ENCODE results near the gene CHID1.

Gene CHID1

GRCh38 chr11:954392-955153, 44.0 kb upstream of the CHID1 start:
- DNase-seq (ENCODE audit: low read depth), result no peak
- peak overlapping the region; percentile 31; the same call in 1 of the 2 replicates for H3K4me3 ChIP-seq (ENCODE audit: low read depth, low read length)
- TF ChIP-seq, protein P1, sequence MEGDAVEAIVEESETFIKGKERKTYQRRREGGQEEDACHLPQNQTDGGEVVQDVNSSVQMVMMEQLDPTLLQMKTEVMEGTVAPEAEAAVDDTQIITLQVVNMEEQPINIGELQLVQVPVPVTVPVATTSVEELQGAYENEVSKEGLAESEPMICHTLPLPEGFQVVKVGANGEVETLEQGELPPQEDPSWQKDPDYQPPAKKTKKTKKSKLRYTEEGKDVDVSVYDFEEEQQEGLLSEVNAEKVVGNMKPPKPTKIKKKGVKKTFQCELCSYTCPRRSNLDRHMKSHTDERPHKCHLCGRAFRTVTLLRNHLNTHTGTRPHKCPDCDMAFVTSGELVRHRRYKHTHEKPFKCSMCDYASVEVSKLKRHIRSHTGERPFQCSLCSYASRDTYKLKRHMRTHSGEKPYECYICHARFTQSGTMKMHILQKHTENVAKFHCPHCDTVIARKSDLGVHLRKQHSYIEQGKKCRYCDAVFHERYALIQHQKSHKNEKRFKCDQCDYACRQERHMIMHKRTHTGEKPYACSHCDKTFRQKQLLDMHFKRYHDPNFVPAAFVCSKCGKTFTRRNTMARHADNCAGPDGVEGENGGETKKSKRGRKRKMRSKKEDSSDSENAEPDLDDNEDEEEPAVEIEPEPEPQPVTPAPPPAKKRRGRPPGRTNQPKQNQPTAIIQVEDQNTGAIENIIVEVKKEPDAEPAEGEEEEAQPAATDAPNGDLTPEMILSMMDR (IDR thresholded peaks at IDR 0.05; ENCODE audit: control insufficient read depth, extremely low read depth, insufficient read depth), result no peak

GRCh38 chr11:953512-953911, 42.9 kb upstream of the CHID1 start:
- no peak for DNase-seq (ENCODE audit: low read depth)
- TF ChIP-seq, protein P1 (IDR thresholded peaks at IDR 0.05; ENCODE audit: control insufficient read depth, extremely low read depth, insufficient read depth), result no peak
- no peak overlapping the region for H3K4me3 ChIP-seq (ENCODE audit: low read depth, low read length)

- no peak for DNase-seq (ENCODE audit: low read depth)
- TF ChIP-seq, protein P1 (IDR thresholded peaks at IDR 0.05; ENCODE audit: control insufficient read depth, extremely low read depth, insufficient read depth), result no peak
- H3K4me3 ChIP-seq (ENCODE audit: low read depth, low read length), result no peak overlapping the region
Observed at GRCh38 chr11:952406-953385, 42.1 kb upstream of the CHID1 start.

DNA sequence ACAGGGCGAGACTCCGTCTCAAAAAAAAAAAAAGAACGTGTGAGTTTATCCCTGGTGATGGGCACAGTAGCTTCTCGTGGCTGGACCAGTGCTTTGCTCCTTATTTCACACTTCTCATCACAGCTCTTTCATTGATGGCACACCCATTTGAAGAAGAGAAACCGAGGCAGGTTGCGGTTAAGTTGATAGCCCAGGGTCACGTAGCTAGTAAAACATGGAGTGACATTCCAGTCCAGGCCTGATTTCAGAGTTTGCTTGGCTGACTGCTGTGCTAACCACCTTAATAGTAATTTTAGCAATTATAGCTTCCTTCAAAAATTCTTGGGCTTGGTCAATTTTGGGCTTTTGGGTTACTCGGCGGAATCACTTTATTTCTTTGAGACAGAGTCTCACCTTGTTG, 40.9 kb upstream of the CHID1 start:
- no peak for DNase-seq (ENCODE audit: low read depth)
- TF ChIP-seq, protein P1 (IDR thresholded peaks at IDR 0.05; ENCODE audit: control insufficient read depth, extremely low read depth, insufficient read depth), result no peak
- H3K4me3 ChIP-seq (ENCODE audit: low read depth, low read length), result no peak overlapping the region

DNA sequence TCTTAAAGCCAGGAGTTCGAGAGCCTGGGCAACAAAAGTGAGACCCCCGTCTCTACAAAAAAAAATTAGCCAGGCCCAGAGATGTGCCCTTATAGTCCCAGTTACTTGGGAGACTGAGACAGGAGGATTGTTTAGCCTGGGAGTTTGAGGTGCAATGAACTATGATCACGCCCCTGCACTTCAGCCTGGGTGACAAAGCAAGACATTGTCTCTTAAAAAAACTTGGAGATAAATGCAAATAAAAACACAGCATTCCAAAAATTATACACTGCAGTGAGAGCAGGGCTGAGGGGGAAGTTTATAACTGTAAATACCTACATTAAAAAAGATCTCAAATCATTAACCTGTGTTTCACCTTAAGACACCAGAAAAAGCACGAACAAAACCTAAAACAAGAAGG, 37.1 kb upstream of the CHID1 start:
- no peak for DNase-seq (ENCODE audit: low read depth)
- H3K4me3 ChIP-seq (ENCODE audit: low read depth, low read length), result no peak overlapping the region
- TF ChIP-seq, protein P1 (IDR thresholded peaks at IDR 0.05; ENCODE audit: control insufficient read depth, extremely low read depth, insufficient read depth), result no peak

GRCh38 chr11:945986-946385, 35.4 kb upstream of the CHID1 start:
- no peak for DNase-seq (ENCODE audit: low read depth)
- H3K4me3 ChIP-seq (ENCODE audit: low read depth, low read length), result no peak overlapping the region
- TF ChIP-seq, protein P1 (IDR thresholded peaks at IDR 0.05; ENCODE audit: control insufficient read depth, extremely low read depth, insufficient read depth), result no peak

All from LNCaP clone FGC (cell line).